IPS-18a (cell line): Measurements from ENCODE around the gene ZNF112.
A peak's percentile ranks its signal among the peaks of the same experiment; 100 is the strongest.

Experiments used
- H3K27ac ChIP-seq: one replicate; pipeline ENCODE4 v1.5.1; 2013; ENCODE audit warnings: low read length
- H3K27me3 ChIP-seq: one replicate; pipeline ENCODE4 v1.6.1; 2013; ENCODE audit warnings: mild to moderate bottlenecking, low read length; ENCODE audit not compliant: control insufficient read depth, insufficient read depth
- H3K36me3 ChIP-seq: one replicate; pipeline ENCODE4 v1.6.1; 2013; ENCODE audit warnings: low read depth, low read length; ENCODE audit not compliant: control insufficient read depth
- H3K4me1 ChIP-seq: one replicate; pipeline ENCODE4 v1.6.1; 2013; ENCODE audit warnings: low read depth, low read length; ENCODE audit not compliant: control insufficient read depth
- H3K4me3 ChIP-seq: one replicate; pipeline ENCODE4 v1.5.1; 2013; ENCODE audit warnings: low read length
- H3K9ac ChIP-seq: one replicate; pipeline ENCODE4 v1.6.1; 2013; ENCODE audit warnings: mild to moderate bottlenecking, low read length, moderate library complexity
- H3K9me3 ChIP-seq: one replicate; pipeline ENCODE4 v1.6.1; 2013; ENCODE audit warnings: low read depth, low read length; ENCODE audit not compliant: control insufficient read depth

The ZNF112 gene

GRCh38 chr19:44332145-44332544 is 24.3 kb downstream of the ZNF112 start:
- Histone ChIP-seq H3K9ac (no peak overlapping the region), H3K4me3 (no peak overlapping the region), H3K36me3 (peaks cover 12% of the 10 kb centered on the region), H3K4me1 (no peaks in the 10 kb centered on the region), H3K27ac (no peak overlapping the region), H3K27me3 (no peaks in the 10 kb centered on the region), H3K9me3 (peaks cover 86% of the 10 kb centered on the region)

GRCh38 chr19:44315883-44316282 is 40.6 kb downstream of the ZNF112 start:
- Histone ChIP-seq H3K4me1 (no peaks in the 10 kb centered on the region), H3K27ac (no peak overlapping the region), H3K4me3 (no peak overlapping the region), H3K9me3 (peaks cover 58% of the 10 kb centered on the region), H3K9ac (no peak overlapping the region), H3K36me3 (no peaks in the 10 kb centered on the region), H3K27me3 (no peaks in the 10 kb centered on the region)

- Histone ChIP-seq H3K4me3 (no peak overlapping the region), H3K4me1 (no peaks in the 10 kb centered on the region), H3K27me3 (no peaks in the 10 kb centered on the region), H3K36me3 (no peaks in the 10 kb centered on the region), H3K9me3 (peaks cover 57% of the 10 kb centered on the region), H3K27ac (no peak overlapping the region), H3K9ac (no peak overlapping the region)
Observed at GRCh38 chr19:44313231-44313630, 43.2 kb downstream of the ZNF112 start.

- Histone ChIP-seq H3K9ac (no peak overlapping the region), H3K27me3 (no peaks in the 10 kb centered on the region), H3K4me3 (no peak overlapping the region), H3K4me1 (no peaks in the 10 kb centered on the region), H3K36me3 (no peaks in the 10 kb centered on the region), H3K27ac (no peak overlapping the region), H3K9me3 (peaks cover 28% of the 10 kb centered on the region)
Observed at GRCh38 chr19:44308011-44308410, 48.5 kb downstream of the ZNF112 start.

- peaks cover 18% of the 10 kb centered on the region for H3K9me3 ChIP-seq
- H3K27ac ChIP-seq: no peak overlapping the region
- H3K9ac ChIP-seq: no peak overlapping the region
- no peak overlapping the region for H3K4me3 ChIP-seq
- no peaks in the 10 kb centered on the region for H3K4me1 ChIP-seq
- H3K27me3 ChIP-seq: no peaks in the 10 kb centered on the region
- no peaks in the 10 kb centered on the region for H3K36me3 ChIP-seq
Observed at GRCh38 chr19:44306283-44306682, 50.2 kb downstream of the ZNF112 start.

- no peaks in the 10 kb centered on the region for H3K27me3 ChIP-seq
- no peak overlapping the region for H3K9ac ChIP-seq
- H3K27ac ChIP-seq: no peak overlapping the region
- peaks cover 18% of the 10 kb centered on the region for H3K9me3 ChIP-seq
- H3K36me3 ChIP-seq: no peaks in the 10 kb centered on the region
- H3K4me1 ChIP-seq: no peaks in the 10 kb centered on the region
- H3K4me3 ChIP-seq: peak overlapping the region; percentile 74
Observed at GRCh38 chr19:44305457-44305856, 51.0 kb downstream of the ZNF112 start.

GRCh38 chr19:44304659-44305193 is 51.8 kb downstream of the ZNF112 start, which contains the start of gene ZNF235:
TSS of gene ZNF235 (minus strand) at chr19:44305025. CDS start at chr19:44303404, 1,621 bp downstream.
- no peaks in the 10 kb centered on the region for H3K36me3 ChIP-seq
- H3K4me3 ChIP-seq: peak within 1 kb of the TSS; percentile 74
- H3K4me1 ChIP-seq: no peaks in the 10 kb centered on the region
- H3K27ac ChIP-seq: no peak within 1 kb of the TSS
- peaks cover 13% of the 10 kb centered on the region for H3K9me3 ChIP-seq
- H3K9ac ChIP-seq: peak within 1 kb of the TSS; percentile 71
- no peaks in the 10 kb centered on the region for H3K27me3 ChIP-seq

- peaks cover 8% of the 10 kb centered on the region for H3K9me3 ChIP-seq
- no peak overlapping the region for H3K27ac ChIP-seq
- no peaks in the 10 kb centered on the region for H3K4me1 ChIP-seq
- H3K4me3 ChIP-seq: peak overlapping the region; percentile 74
- H3K36me3 ChIP-seq: peaks cover 6% of the 10 kb centered on the region
- H3K27me3 ChIP-seq: no peaks in the 10 kb centered on the region
- H3K9ac ChIP-seq: peak overlapping the region; percentile 71
Observed at GRCh38 chr19:44303976-44304568, 52.4 kb downstream of the ZNF112 start.

- no peak overlapping the region for H3K4me3 ChIP-seq
- no peaks in the 10 kb centered on the region for H3K4me1 ChIP-seq
- H3K27ac ChIP-seq: no peak overlapping the region
- H3K9ac ChIP-seq: no peak overlapping the region
- H3K27me3 ChIP-seq: no peaks in the 10 kb centered on the region
- peaks cover 14% of the 10 kb centered on the region for H3K36me3 ChIP-seq
- H3K9me3 ChIP-seq: peaks cover 3% of the 10 kb centered on the region
Observed at GRCh38 chr19:44303320-44303719, 53.2 kb downstream of the ZNF112 start.

- Histone ChIP-seq H3K4me1 (no peaks in the 10 kb centered on the region), H3K9me3 (peaks cover 24% of the 10 kb centered on the region), H3K4me3 (no peak overlapping the region), H3K36me3 (peaks cover 21% of the 10 kb centered on the region), H3K27me3 (no peaks in the 10 kb centered on the region), H3K9ac (no peak overlapping the region), H3K27ac (no peak overlapping the region)
Observed at GRCh38 chr19:44284968-44285367, 71.5 kb downstream of the ZNF112 start.

- H3K27me3 ChIP-seq: no peaks in the 10 kb centered on the region
Observed at GRCh38 chr19:44282846-44283245, 73.6 kb downstream of the ZNF112 start.

GRCh38 chr19:44280916-44281315 is 75.6 kb downstream of the ZNF112 start:
- H3K9me3 ChIP-seq: peaks cover 17% of the 10 kb centered on the region
- H3K9ac ChIP-seq: no peak overlapping the region
- no peak overlapping the region for H3K4me3 ChIP-seq
- no peaks in the 10 kb centered on the region for H3K36me3 ChIP-seq
- H3K27me3 ChIP-seq: no peaks in the 10 kb centered on the region
- no peaks in the 10 kb centered on the region for H3K4me1 ChIP-seq
- no peak overlapping the region for H3K27ac ChIP-seq

More at GRCh38 chr19:44282846-44283245, 73.6 kb downstream of the ZNF112 start:
- no peak overlapping the region for H3K9ac ChIP-seq
- H3K9me3 ChIP-seq: peaks cover 16% of the 10 kb centered on the region
- H3K36me3 ChIP-seq: peaks cover 9% of the 10 kb centered on the region
- no peak overlapping the region for H3K27ac ChIP-seq
- H3K4me1 ChIP-seq: no peaks in the 10 kb centered on the region
- no peak overlapping the region for H3K4me3 ChIP-seq
